Brain microvascular endothelial cell (primary cell): ENCODE data around the gene TNPO2.

Experiments
- DNase-seq: peaks from one replicate; pipeline ENCODE4 v3.0.0-alpha.2; 2020
- H3K27ac ChIP-seq: fragments of 250-450 bp; sonication (Bioruptor Pico); 2 replicates; pipeline ENCODE4 v1.5.1; 2020; ENCODE audit warnings: mild to moderate bottlenecking, moderate library complexity
- H3K27me3 ChIP-seq: fragments of 250-450 bp; sonication (Bioruptor Pico); replicated peaks from 2 replicates; pipeline ENCODE4 v1.5.1; 2020; ENCODE audit warnings: mild to moderate bottlenecking
- H3K36me3 ChIP-seq: fragments of 250-450 bp; sonication (Bioruptor Pico); replicated peaks from 2 replicates; pipeline ENCODE4 v1.5.1; 2020; ENCODE audit warnings: mild to moderate bottlenecking
- H3K4me3 ChIP-seq: 2 replicates; pipeline ENCODE4 v1.5.1; 2011; ENCODE audit warnings: low read depth, mild to moderate bottlenecking, control low read depth, low read length, moderate library complexity
- CTCF ChIP-seq: IDR thresholded peaks from 2 replicates; pipeline ENCODE4 v1.5.1; 2011; ENCODE audit warnings: low read depth, mild to moderate bottlenecking, moderate library complexity, low read length, control low read depth, inconsistent platforms; ENCODE audit errors: missing control alignments
- in situ Hi-C: cut with HindIII; loops from 2 replicates; pipeline ENCODE4 v1.10.0; 2017; ENCODE audit warnings: low sequenced_read_pairs, low pct_ligation_motif_present

The TNPO2 gene

GRCh38 chr19:12652219-12652618 is 71.5 kb downstream of the TNPO2 start:
- in situ Hi-C loops: no loop called here
- no peak for TF ChIP-seq CTCF
- no peak for DNase-seq
- Histone ChIP-seq H3K27me3 (no peaks in the 10 kb centered on the region), H3K36me3 (peaks cover 13% of the 10 kb centered on the region), H3K4me3 (no peak overlapping the region), H3K27ac (no peak overlapping the region)

- peaks cover 3% of the 10 kb centered on the region for H3K36me3 ChIP-seq
- DNase-seq: no peak
- H3K27me3 ChIP-seq: no peaks in the 10 kb centered on the region
- TF ChIP-seq CTCF: no peak
- in situ Hi-C loops: no loop called here
- no peak overlapping the region for H3K4me3 ChIP-seq
- no peak overlapping the region for H3K27ac ChIP-seq
Observed at GRCh38 chr19:12649941-12650340, 73.8 kb downstream of the TNPO2 start.
